ENCODE results near the gene NUDT15.

GRCh38 chr13:48000559-48001113 is 36.9 kb upstream of the NUDT15 start:
- TF ChIP-seq CTCF (IDR thresholded peaks at IDR 0.05; ENCODE audit: control extremely low read depth in 1 of 3, insufficient read depth in 1 of 3, low read depth in 1 of 3, low read length in 3 of 3) (no peak), YY1 (IDR thresholded peaks at IDR 0.05; ENCODE audit: low read depth, low read length) (no peak), EP300 (IDR thresholded peaks at IDR 0.05; ENCODE audit: borderline replicate concordance in 1 of 2, low read depth in 2 of 2, low read length in 2 of 2) (no peak), TCF12 (IDR thresholded peaks at IDR 0.05; ENCODE audit: low read depth, low read length) (no peak), BCL11A (IDR thresholded peaks at IDR 0.05; ENCODE audit: low read depth in 2 of 2, low read length in 2 of 2) (no peak), KDM1A (IDR thresholded peaks at IDR 0.05; ENCODE audit: borderline replicate concordance, low read length) (no peak), POLR2A (IDR thresholded peaks at IDR 0.05; ENCODE audit: control extremely low read depth in 1 of 2, low read depth in 2 of 2, low read length in 2 of 2) (no peak), USF2 (IDR thresholded peaks at IDR 0.05; ENCODE audit: low read length) (no peak), CHD7 (IDR thresholded peaks at IDR 0.05; ENCODE audit: insufficient replicate concordance, low read length) (no peak), POLR2AphosphoS5 (IDR thresholded peaks at IDR 0.05; ENCODE audit: low read depth, low read length) (no peak)
- TF ChIP-seq, protein P1, sequence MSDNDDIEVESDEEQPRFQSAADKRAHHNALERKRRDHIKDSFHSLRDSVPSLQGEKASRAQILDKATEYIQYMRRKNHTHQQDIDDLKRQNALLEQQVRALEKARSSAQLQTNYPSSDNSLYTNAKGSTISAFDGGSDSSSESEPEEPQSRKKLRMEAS (IDR thresholded peaks at IDR 0.05) = no peak; the same call in 1 of the 2 replicates
